Thyroid gland (tissue), 4 donors: ENCODE data around the gene RHBDL1.

Experiments
- CTCF ChIP-seq, 6 experiments: fragments of 200-600 bp in 3 of 6; fragments of 450-650 bp in 3 of 6; sonication (generic) in 3 of 6; IDR thresholded peaks; one replicate each; pipeline ENCODE4 v1.5.1; 2016 to 2019; ENCODE audit warnings: antibody characterized with exemption in 6 of 6, mild to moderate bottlenecking in 2 of 6, inconsistent platforms in 1 of 6, moderate library complexity in 1 of 6
- POLR2A ChIP-seq, 2 donors: fragments of 450-650 bp; IDR thresholded peaks; one replicate each; pipeline ENCODE4 v1.6.1; 2017; ENCODE audit warnings: antibody characterized with exemption in 2 of 2, mild to moderate bottlenecking in 2 of 2, moderate library complexity in 1 of 2

GRCh38 chr16:626787-627453 lies 48.6 kb upstream of the RHBDL1 start:
- TF ChIP-seq CTCF (IDR thresholded peaks at IDR 0.05) (no peak), POLR2A (IDR thresholded peaks at IDR 0.05) (no peak)
